ENCODE results near the gene PRF1.

DNA sequence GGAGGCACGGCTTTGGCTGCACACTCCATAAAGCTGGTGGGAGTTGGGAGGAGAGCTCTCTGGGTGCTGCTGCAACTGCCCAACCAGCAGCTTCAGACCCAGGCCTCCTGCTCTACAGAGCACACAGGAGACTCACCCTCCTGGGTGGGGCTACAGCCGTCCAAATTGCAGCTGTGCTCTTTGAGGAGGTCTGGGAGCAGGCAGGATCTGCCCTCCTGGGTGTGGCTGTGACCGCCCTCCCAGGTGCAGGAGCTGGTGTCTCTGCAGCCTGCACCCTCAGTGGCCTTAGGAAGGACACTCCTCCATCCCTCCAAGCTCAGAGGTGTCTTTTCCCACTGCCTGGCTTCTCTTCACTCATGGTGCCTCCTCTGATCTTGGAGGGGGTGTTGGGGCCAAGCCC, 20.0 kb upstream of the PRF1 start:
- TF ChIP-seq, protein P1, sequence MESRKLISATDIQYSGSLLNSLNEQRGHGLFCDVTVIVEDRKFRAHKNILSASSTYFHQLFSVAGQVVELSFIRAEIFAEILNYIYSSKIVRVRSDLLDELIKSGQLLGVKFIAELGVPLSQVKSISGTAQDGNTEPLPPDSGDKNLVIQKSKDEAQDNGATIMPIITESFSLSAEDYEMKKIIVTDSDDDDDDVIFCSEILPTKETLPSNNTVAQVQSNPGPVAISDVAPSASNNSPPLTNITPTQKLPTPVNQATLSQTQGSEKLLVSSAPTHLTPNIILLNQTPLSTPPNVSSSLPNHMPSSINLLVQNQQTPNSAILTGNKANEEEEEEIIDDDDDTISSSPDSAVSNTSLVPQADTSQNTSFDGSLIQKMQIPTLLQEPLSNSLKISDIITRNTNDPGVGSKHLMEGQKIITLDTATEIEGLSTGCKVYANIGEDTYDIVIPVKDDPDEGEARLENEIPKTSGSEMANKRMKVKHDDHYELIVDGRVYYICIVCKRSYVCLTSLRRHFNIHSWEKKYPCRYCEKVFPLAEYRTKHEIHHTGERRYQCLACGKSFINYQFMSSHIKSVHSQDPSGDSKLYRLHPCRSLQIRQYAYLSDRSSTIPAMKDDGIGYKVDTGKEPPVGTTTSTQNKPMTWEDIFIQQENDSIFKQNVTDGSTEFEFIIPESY (IDR thresholded peaks at IDR 0.05): no peak
- no peak for TF ChIP-seq ATF3 (IDR thresholded peaks at IDR 0.05)
- TF ChIP-seq, protein P2, sequence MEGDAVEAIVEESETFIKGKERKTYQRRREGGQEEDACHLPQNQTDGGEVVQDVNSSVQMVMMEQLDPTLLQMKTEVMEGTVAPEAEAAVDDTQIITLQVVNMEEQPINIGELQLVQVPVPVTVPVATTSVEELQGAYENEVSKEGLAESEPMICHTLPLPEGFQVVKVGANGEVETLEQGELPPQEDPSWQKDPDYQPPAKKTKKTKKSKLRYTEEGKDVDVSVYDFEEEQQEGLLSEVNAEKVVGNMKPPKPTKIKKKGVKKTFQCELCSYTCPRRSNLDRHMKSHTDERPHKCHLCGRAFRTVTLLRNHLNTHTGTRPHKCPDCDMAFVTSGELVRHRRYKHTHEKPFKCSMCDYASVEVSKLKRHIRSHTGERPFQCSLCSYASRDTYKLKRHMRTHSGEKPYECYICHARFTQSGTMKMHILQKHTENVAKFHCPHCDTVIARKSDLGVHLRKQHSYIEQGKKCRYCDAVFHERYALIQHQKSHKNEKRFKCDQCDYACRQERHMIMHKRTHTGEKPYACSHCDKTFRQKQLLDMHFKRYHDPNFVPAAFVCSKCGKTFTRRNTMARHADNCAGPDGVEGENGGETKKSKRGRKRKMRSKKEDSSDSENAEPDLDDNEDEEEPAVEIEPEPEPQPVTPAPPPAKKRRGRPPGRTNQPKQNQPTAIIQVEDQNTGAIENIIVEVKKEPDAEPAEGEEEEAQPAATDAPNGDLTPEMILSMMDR (IDR thresholded peaks at IDR 0.05; ENCODE audit: low read depth, low read length, missing input control): no peak
